Posterior vena cava (tissue), 2 donors: Measurements from ENCODE around the gene SCARB2. TPM values are rescaled to one million over a fixed set of nuclear protein-coding genes. Genes with fewer than 3 reads are reported as not detected.
"Not testable (repeated sequence)": the region's sequence is repeated elsewhere in the genome, so short reads cannot be mapped to it uniquely, and the experiment has no call there.

Experiments used
- DNase-seq: peaks from one replicate; pipeline ENCODE4 v3.0.0-alpha.2; 2020; ENCODE audit warnings: low spot score
- intact Hi-C, 2 donors: fragments of 100-400 bp; cut with DNase I; formaldehyde crosslinking; loops; one replicate each; pipeline versions ENCODE4 v1.14.1 to v1.14.2; 2022 to 2023
- long read RNA-seq, 2 donors: library from polyadenylated mRNA; unstranded; transcript quantifications; one replicate each; pipeline ENCODE4 v2.0.0, GENCODE V29; 2020 to 2021
- total RNA-seq, 2 donors: library from RNA; stranded (reverse); fragmentation: NEBNext Ultra II Directional; extraction: Animal tissue kit (Norgen Biotek cat#: 25700); gene quantifications; one replicate each; pipeline ENCODE4 v1.2.1, GENCODE V29; 2021
- donor health status: DM: yes; HTN: yes; CAD: no.
- donor health status: DM: yes; HTN: yes; CAD: no.

SCARB2 gene
- 100 to 1,000 TPM; 159 to 169 TPM for total RNA-seq
- long read RNA-seq, donor 1, full-length matches to known transcripts = 21 of 31 reads
- long read RNA-seq, donor 1, partial matches to known transcripts = 5 of 31 reads
- long read RNA-seq, donor 1, other reads (novel, unspliced or antisense) = 5 of 31 reads
- long read RNA-seq, donor 2, full-length matches to known transcripts = 73 of 87 reads
- long read RNA-seq, donor 2, partial matches to known transcripts = 5 of 87 reads
- long read RNA-seq, donor 2, other reads (novel, unspliced or antisense) = 9 of 87 reads

GRCh38 chr4:76213415-76214176, at the start of gene SCARB2:
Gene SCARB2, minus strand, starts transcription at chr4:76213824. Its CDS starts 281 bp downstream, at chr4:76213543.
- intact Hi-C loops = no loop called here
- peak; percentile 96 for DNase-seq

GRCh38 chr4:76260571-76260970, 46.9 kb upstream of the SCARB2 start:
- intact Hi-C loops = no loop called here
- DNase-seq = no peak

- DNase-seq = no peak
- intact Hi-C loops = no loop called here
These were observed 44.2 kb upstream of the SCARB2 start for GRCh38 chr4:76257824-76258223.

- DNase-seq = no peak
- intact Hi-C loops = no loop called here
These were observed 43.3 kb upstream of the SCARB2 start for GRCh38 chr4:76256968-76257367.

GRCh38 chr4:76256032-76256431, 42.4 kb upstream of the SCARB2 start:
- intact Hi-C loops = no loop called here
- no peak for DNase-seq

GRCh38 chr4:76253511-76253910, 39.9 kb upstream of the SCARB2 start:
- no peak for DNase-seq
- intact Hi-C loops = no loop called here

GRCh38 chr4:76252271-76252653, 38.6 kb upstream of the SCARB2 start:
- intact Hi-C loops = no loop called here
- no peak for DNase-seq

- peak; percentile 91 for DNase-seq
- intact Hi-C loops = no loop called here
These were observed 38.0 kb upstream of the SCARB2 start, which contains the start of gene FAM47E for GRCh38 chr4:76251441-76252270. Gene FAM47E, plus strand, starts transcription at chr4:76251721. Its CDS starts 26 bp downstream, at chr4:76251747.

GRCh38 chr4:76250962-76251361, 37.3 kb upstream of the SCARB2 start:
- DNase-seq = no peak
- intact Hi-C loops = no loop called here

GRCh38 chr4:76246852-76247251, 33.2 kb upstream of the SCARB2 start:
- DNase-seq = no peak
- intact Hi-C loops = no loop called here

- no peak for DNase-seq
- intact Hi-C loops = no loop called here
These were observed 32.4 kb upstream of the SCARB2 start for GRCh38 chr4:76246025-76246424.

GRCh38 chr4:76243877-76244276, 30.3 kb upstream of the SCARB2 start:
- intact Hi-C loops, DNase-seq: not testable (repeated sequence)

GRCh38 chr4:76240236-76240635, 26.6 kb upstream of the SCARB2 start:
- no peak for DNase-seq
- intact Hi-C loops = no loop called here

GRCh38 chr4:76238701-76239100, 25.1 kb upstream of the SCARB2 start:
- intact Hi-C loops = no loop called here
- no peak for DNase-seq

GRCh38 chr4:76238236-76238635, 24.6 kb upstream of the SCARB2 start:
- no peak for DNase-seq
- intact Hi-C loops = no loop called here

- intact Hi-C loops = no loop called here
These were observed 22.3 kb upstream of the SCARB2 start for GRCh38 chr4:76235915-76236314.

GRCh38 chr4:76235407-76235806, 21.8 kb upstream of the SCARB2 start:
- intact Hi-C loops = no loop called here
- DNase-seq = no peak

More at GRCh38 chr4:76235915-76236314, 22.3 kb upstream of the SCARB2 start:
- no peak for DNase-seq

- intact Hi-C loops = no loop called here
- no peak for DNase-seq
These were observed 21.0 kb upstream of the SCARB2 start for GRCh38 chr4:76234679-76235044.

GRCh38 chr4:76233967-76234678, 20.5 kb upstream of the SCARB2 start:
- DNase-seq = no peak
- intact Hi-C loops = no loop called here
